Right cardiac atrium (tissue), 5 donors: Measurements from ENCODE around the gene TBK1. TPM values are rescaled to one million over a fixed set of nuclear protein-coding genes. Genes with fewer than 3 reads are reported as not detected.
A peak's percentile ranks its signal among the peaks of the same experiment; 100 is the strongest.

Experiments
- ATAC-seq, 2 donors: fragments of 200-7000 bp; cut with Tn5 transposase; one replicate each; pipeline versions ENCODE4 v1.8.0 to v1.9.1; 2020; ENCODE audit warnings: moderate library complexity in 2 of 2, mild to moderate bottlenecking in 1 of 2
- DNase-seq, 3 donors: peaks; one replicate each; pipeline ENCODE4 v3.0.0-alpha.2; 2020
- H3K27ac ChIP-seq: one replicate; pipeline ENCODE4 v1.5.1; 2013; ENCODE audit warnings: mild to moderate bottlenecking, low read length, control low read depth, moderate library complexity
- H3K27me3 ChIP-seq: one replicate; pipeline ENCODE4 v1.6.1; 2013; ENCODE audit not compliant: control insufficient read depth, insufficient read depth
- H3K4me1 ChIP-seq: one replicate; pipeline ENCODE4 v1.6.1; 2013; ENCODE audit warnings: low read length; ENCODE audit not compliant: control insufficient read depth, insufficient read depth
- H3K4me3 ChIP-seq: one replicate; pipeline ENCODE4 v1.5.1; 2013; ENCODE audit warnings: low read length, control low read depth
- H3K9me3 ChIP-seq: one replicate; pipeline ENCODE4 v1.6.1; 2013; ENCODE audit warnings: low read length; ENCODE audit not compliant: control insufficient read depth
- WGBS: extraction: QIAGEN DNeasy Blood & Tissue Kit; methylation state at CpG from one replicate; pipeline ENCODE4 v1.1.7; 2013; 5-methylcytosine and 5-hydroxymethylcytosine counted together
- intact Hi-C, 4 donors: fragments of 100-400 bp; cut with DNase I; formaldehyde crosslinking; loops; one replicate each; pipeline versions ENCODE4 v1.11.0 to v1.14.0; 2022 to 2023
- polyA plus RNA-seq: library from polyadenylated mRNA; stranded (reverse); fragments of 200-250 nt; gene quantifications from one replicate; pipeline ENCODE4 v1.2.3, GENCODE V29; 2013
- total RNA-seq, 4 donors: library from RNA; stranded (reverse); fragmentation: NEBNext Ultra II Directional; extraction: Animal tissue kit (Norgen Biotek cat#: 25700); gene quantifications; one replicate each; pipeline ENCODE4 v1.2.1, GENCODE V29; 2021
- donor health status: healthy with polysubstance abuse.
- donor health status: DM: no; HTN: yes; CAD: no.
- donor health status: DM: no; HTN: no; CAD: no.
- donor health status: DM: no; HTN: yes; CAD: no; lungs with severe emphysema.
- donor health status: DM: yes; HTN: yes; CAD: no.

The TBK1 gene
- total and polyA plus RNA-seq, 5 donors: 10.5 to 14.7 (median 13.4) TPM

- intact Hi-C loops: no loop called here
- WGBS: under 1% methylated on average over 16 of the region's 16 CpGs
- no peaks in the 10 kb centered on the region for H3K27me3 ChIP-seq
- peak overlapping the region; percentile 95 for H3K27ac ChIP-seq
- peak overlapping the region; percentile 92 for H3K4me3 ChIP-seq
- ATAC-seq: peak; percentile 34 to 64
- no peak for DNase-seq
- no peaks in the 10 kb centered on the region for H3K9me3 ChIP-seq
- H3K4me1 ChIP-seq: no peaks in the 10 kb centered on the region
Observed at GRCh38 chr12:64452559-64453329, 824 bp downstream of the TBK1 start.

- Histone ChIP-seq H3K27ac (no peak overlapping the region), H3K4me3 (no peak overlapping the region), H3K27me3 (no peaks in the 10 kb centered on the region), H3K4me1 (no peaks in the 10 kb centered on the region), H3K9me3 (no peaks in the 10 kb centered on the region)
- DNase-seq (no peak), ATAC-seq (no peak)
- WGBS: 80% methylated on average over 1 of the region's 1 CpG
- intact Hi-C loops: no loop called here
Observed at GRCh38 chr12:64455506-64455905, 3.6 kb downstream of the TBK1 start.

GRCh38 chr12:64456119-64456518, 4.2 kb downstream of the TBK1 start:
- Histone ChIP-seq H3K4me3 (no peak overlapping the region), H3K9me3 (no peaks in the 10 kb centered on the region), H3K27me3 (no peaks in the 10 kb centered on the region), H3K27ac (no peak overlapping the region), H3K4me1 (no peaks in the 10 kb centered on the region)
- intact Hi-C loops: no loop called here
- DNase-seq (no peak), ATAC-seq (no peak)

GRCh38 chr12:64457032-64457431, 5.1 kb downstream of the TBK1 start:
- no peak overlapping the region for H3K4me3 ChIP-seq
- 50% methylated on average over 6 of the region's 6 CpGs for WGBS
- DNase-seq (no peak), ATAC-seq (no peak)
- H3K9me3 ChIP-seq: no peaks in the 10 kb centered on the region
- H3K27ac ChIP-seq: no peak overlapping the region
- H3K4me1 ChIP-seq: no peaks in the 10 kb centered on the region
- no peaks in the 10 kb centered on the region for H3K27me3 ChIP-seq
- intact Hi-C loops: no loop called here

- Histone ChIP-seq H3K27ac (no peak overlapping the region), H3K27me3 (no peaks in the 10 kb centered on the region), H3K4me3 (no peak overlapping the region), H3K9me3 (no peaks in the 10 kb centered on the region), H3K4me1 (no peaks in the 10 kb centered on the region)
- DNase-seq: no peak
- no peak for ATAC-seq
- WGBS: 82% methylated on average over 3 of the region's 3 CpGs
- intact Hi-C loops: no loop called here
Observed at GRCh38 chr12:64457466-64457865, 5.5 kb downstream of the TBK1 start.

- Histone ChIP-seq H3K27ac (no peak overlapping the region), H3K27me3 (no peaks in the 10 kb centered on the region), H3K4me3 (no peak overlapping the region), H3K9me3 (no peaks in the 10 kb centered on the region), H3K4me1 (no peaks in the 10 kb centered on the region)
- DNase-seq (no peak), ATAC-seq (no peak)
- 82% methylated on average over 4 of the region's 4 CpGs for WGBS
- intact Hi-C loops: no loop called here
Observed at GRCh38 chr12:64457923-64458322, 6.0 kb downstream of the TBK1 start.

GRCh38 chr12:64459394-64459891, 7.5 kb downstream of the TBK1 start:
- no peaks in the 10 kb centered on the region for H3K27me3 ChIP-seq
- intact Hi-C loops: no loop called here
- ATAC-seq (peak; percentile 62 to 65), DNase-seq (peak in 1 of 3 donors; percentile 28)
- H3K9me3 ChIP-seq: no peaks in the 10 kb centered on the region
- H3K27ac ChIP-seq: peak overlapping the region; percentile 21
- H3K4me3 ChIP-seq: peak overlapping the region; percentile 64
- WGBS: 32% methylated on average over 3 of the region's 3 CpGs
- no peaks in the 10 kb centered on the region for H3K4me1 ChIP-seq

GRCh38 chr12:64461634-64462414, 9.9 kb downstream of the TBK1 start:
- Histone ChIP-seq H3K4me3 (no peak overlapping the region), H3K4me1 (no peaks in the 10 kb centered on the region), H3K27me3 (no peaks in the 10 kb centered on the region), H3K9me3 (no peaks in the 10 kb centered on the region), H3K27ac (no peak overlapping the region)
- 68% methylated on average over 2 of the region's 2 CpGs for WGBS
- intact Hi-C loops: no loop called here
- ATAC-seq (no peak), DNase-seq (no peak)

- Histone ChIP-seq H3K27me3 (no peaks in the 10 kb centered on the region), H3K9me3 (no peaks in the 10 kb centered on the region), H3K4me3 (no peak overlapping the region), H3K27ac (no peak overlapping the region), H3K4me1 (peaks cover 5% of the 10 kb centered on the region)
- no peak for ATAC-seq
- intact Hi-C loops: no loop called here
- DNase-seq: no peak
Observed at GRCh38 chr12:64466178-64466577, 14.3 kb downstream of the TBK1 start.

- H3K4me1 ChIP-seq: peaks cover 5% of the 10 kb centered on the region
- H3K9me3 ChIP-seq: no peaks in the 10 kb centered on the region
- no peak overlapping the region for H3K4me3 ChIP-seq
- DNase-seq (no peak), ATAC-seq (no peak)
- H3K27me3 ChIP-seq: no peaks in the 10 kb centered on the region
- intact Hi-C loops: no loop called here
- H3K27ac ChIP-seq: peak overlapping the region; percentile 23
- WGBS: 49% methylated on average over 5 of the region's 5 CpGs
Observed at GRCh38 chr12:64468966-64469365, 17.0 kb downstream of the TBK1 start.

- ATAC-seq: peak; percentile 49 to 58
- peak overlapping the region; percentile 23 for H3K27ac ChIP-seq
- H3K4me1 ChIP-seq: peaks cover 5% of the 10 kb centered on the region
- no peak overlapping the region for H3K4me3 ChIP-seq
- no peaks in the 10 kb centered on the region for H3K9me3 ChIP-seq
- 64% methylated on average over 2 of the region's 2 CpGs for WGBS
- peak in 1 of 3 donors; percentile 47 for DNase-seq
- H3K27me3 ChIP-seq: no peaks in the 10 kb centered on the region
- intact Hi-C loops: no loop called here
Observed at GRCh38 chr12:64469455-64470142, 17.7 kb downstream of the TBK1 start.
